Ovary (tissue), 9 donors: ENCODE data around the gene MEIOB. TPM values are rescaled to one million over a fixed set of nuclear protein-coding genes. Genes with fewer than 3 reads are reported as not detected.

Experiments used
- DNase-seq, 5 donors: peaks; one replicate each; pipeline ENCODE4 v3.0.0-alpha.2; 2019 to 2020
- H3K27ac ChIP-seq, 2 donors: fragments of 200-600 bp; one replicate each; pipeline versions ENCODE4 v1.5.1 to v1.8.0; 2019 to 2022
- H3K27me3 ChIP-seq: fragments of 200-600 bp; one replicate; pipeline ENCODE4 v1.8.0; 2022
- H3K36me3 ChIP-seq: fragments of 200-600 bp; sonication (generic); one replicate; pipeline ENCODE4 v1.5.1; 2019
- H3K4me1 ChIP-seq: one replicate; pipeline ENCODE4 v1.8.1; 2013; ENCODE audit warnings: mild to moderate bottlenecking, moderate library complexity; ENCODE audit not compliant: insufficient read depth
- H3K4me3 ChIP-seq: fragments of 200-600 bp; sonication (generic); one replicate; pipeline ENCODE4 v1.5.1; 2017
- H3K9me3 ChIP-seq, 2 donors: fragments of 200-600 bp in 1 of 2; sonication (generic) in 1 of 2; one replicate each; pipeline versions ENCODE4 v1.5.1 to v1.8.1; 2013 to 2019; ENCODE audit warnings: mild to moderate bottlenecking in 1 of 2, moderate library complexity in 1 of 2
- EP300 ChIP-seq: sonication (generic); formaldehyde crosslinking; IDR thresholded peaks from one replicate; pipeline ENCODE4 v1.6.1; 2017; ENCODE audit warnings: antibody characterized with exemption
- POLR2A ChIP-seq: fragments of 450-650 bp; IDR thresholded peaks from one replicate; pipeline ENCODE4 v1.6.1; 2017; ENCODE audit warnings: antibody characterized with exemption, mild to moderate bottlenecking, moderate library complexity
- WGBS, 3 donors: extraction: QIAGEN DNeasy Blood & Tissue Kit in 1 of 3; methylation state at CpG; one replicate each; pipeline versions ENCODE4 v1.1.5 to v1.1.7; 2013 to 2017; 5-methylcytosine and 5-hydroxymethylcytosine counted together
- intact Hi-C, 4 donors: fragments of 100-400 bp; cut with DNase I; formaldehyde crosslinking; loops; one replicate each; pipeline versions ENCODE4 v1.11.0 to v1.15.1; 2022 to 2023
- polyA plus RNA-seq, 2 donors: library from polyadenylated mRNA; stranded (reverse); fragments of 200-250 nt in 1 of 2; fragments of 350-450 nt in 1 of 2; fragmentation: Illumina TruSeq in 1 of 2; extraction: RNeasy Lipid Tissue Mini Kit (QIAGEN cat#74804) in 1 of 2; gene quantifications; one replicate each; pipeline ENCODE4 v1.2.3, GENCODE V29; 2013 to 2014
- total RNA-seq, 7 donors: library from RNA; depleted of rRNA in 2 of 7; stranded (reverse); fragments of >200 nt in 2 of 7; fragmentation: NEBNext Ultra II Directional in 3 of 7; extraction: Animal tissue kit (Norgen Biotek cat#: 25700) in 3 of 7; gene quantifications; one replicate each; pipeline versions ENCODE4 v1.1.0 to v1.2.4, GENCODE V29; 2016 to 2023
- TF ChIP-seq, protein P1 (sequence below), 3 donors: fragments of 450-650 bp in 2 of 3; fragments of 200-600 bp in 1 of 3; IDR thresholded peaks; one replicate each; pipeline versions ENCODE4 v1.5.1 to v1.8.0; 2016 to 2022; ENCODE audit warnings: antibody characterized with exemption in 3 of 3, mild to moderate bottlenecking in 1 of 3
- donor health status: DM: no; HTN: no; CAD: no; lungs with moderate emphysema.
- donor health status: DM: no; HTN: no; CAD: no.
- donor health status: Bipolar disorder and iron deficiency.
- donor health status: DM: yes; HTN: yes; CAD: no.
- donor health status: DM: no; HTN: no; CAD: no.
- donor health status: DM: yes; HTN: yes; CAD: no.

MEIOB gene
- total and polyA plus RNA-seq, 9 donors = 0.23 to 0.27 (median 0.24) TPM; not detected in 5

GRCh38 chr16:1851793-1852192, 20.2 kb downstream of the MEIOB start:
- no peak for TF ChIP-seq POLR2A
- TF ChIP-seq, protein P1, sequence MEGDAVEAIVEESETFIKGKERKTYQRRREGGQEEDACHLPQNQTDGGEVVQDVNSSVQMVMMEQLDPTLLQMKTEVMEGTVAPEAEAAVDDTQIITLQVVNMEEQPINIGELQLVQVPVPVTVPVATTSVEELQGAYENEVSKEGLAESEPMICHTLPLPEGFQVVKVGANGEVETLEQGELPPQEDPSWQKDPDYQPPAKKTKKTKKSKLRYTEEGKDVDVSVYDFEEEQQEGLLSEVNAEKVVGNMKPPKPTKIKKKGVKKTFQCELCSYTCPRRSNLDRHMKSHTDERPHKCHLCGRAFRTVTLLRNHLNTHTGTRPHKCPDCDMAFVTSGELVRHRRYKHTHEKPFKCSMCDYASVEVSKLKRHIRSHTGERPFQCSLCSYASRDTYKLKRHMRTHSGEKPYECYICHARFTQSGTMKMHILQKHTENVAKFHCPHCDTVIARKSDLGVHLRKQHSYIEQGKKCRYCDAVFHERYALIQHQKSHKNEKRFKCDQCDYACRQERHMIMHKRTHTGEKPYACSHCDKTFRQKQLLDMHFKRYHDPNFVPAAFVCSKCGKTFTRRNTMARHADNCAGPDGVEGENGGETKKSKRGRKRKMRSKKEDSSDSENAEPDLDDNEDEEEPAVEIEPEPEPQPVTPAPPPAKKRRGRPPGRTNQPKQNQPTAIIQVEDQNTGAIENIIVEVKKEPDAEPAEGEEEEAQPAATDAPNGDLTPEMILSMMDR (IDR thresholded peaks at IDR 0.05) = no peak
- TF ChIP-seq EP300 = no peak
- Histone ChIP-seq H3K36me3 (no peaks in the 10 kb centered on the region), H3K27ac (no peak overlapping the region), H3K9me3 (no peaks in the 10 kb centered on the region), H3K4me3 (no peak overlapping the region), H3K27me3 (no peaks in the 10 kb centered on the region), H3K4me1 (no peaks in the 10 kb centered on the region)
- intact Hi-C loops = no loop called here
- WGBS, 3 donors = 60 to 78% (median 65%) methylated on average over 4 of the region's 4 CpGs
- no peak for DNase-seq

DNA sequence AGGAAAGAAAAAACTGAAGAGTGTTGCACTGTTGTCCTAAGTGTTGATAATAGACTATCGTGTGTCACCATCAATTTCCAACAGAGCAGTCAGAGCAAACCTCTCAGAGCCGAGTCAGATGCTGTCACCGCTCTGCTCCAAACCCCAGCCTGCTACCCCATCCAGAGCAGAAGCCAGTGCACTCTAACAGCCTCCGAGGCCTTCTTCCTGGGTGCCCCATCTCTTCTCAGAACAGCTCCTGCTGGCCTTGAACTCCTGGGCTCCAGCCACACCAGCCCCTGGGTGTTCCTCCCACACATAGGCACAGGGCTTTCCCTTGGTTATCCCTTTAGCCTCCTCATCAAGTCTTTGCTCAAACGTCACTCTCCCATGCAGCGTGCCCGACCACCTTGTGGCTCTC, 21.0 kb downstream of the MEIOB start:
- no peak for TF ChIP-seq POLR2A
- no peak for TF ChIP-seq EP300
- TF ChIP-seq, protein P1 (IDR thresholded peaks at IDR 0.05) = no peak
- H3K27ac ChIP-seq = no peak overlapping the region
- H3K36me3 ChIP-seq = no peaks in the 10 kb centered on the region
- no peaks in the 10 kb centered on the region for H3K4me1 ChIP-seq
- no peaks in the 10 kb centered on the region for H3K9me3 ChIP-seq
- WGBS, 3 donors = 61 to 66% (median 63%) methylated on average over 7 of the region's 7 CpGs
- intact Hi-C loops = no loop called here
- no peak for DNase-seq
- no peak overlapping the region for H3K4me3 ChIP-seq
- H3K27me3 ChIP-seq = no peaks in the 10 kb centered on the region

DNA sequence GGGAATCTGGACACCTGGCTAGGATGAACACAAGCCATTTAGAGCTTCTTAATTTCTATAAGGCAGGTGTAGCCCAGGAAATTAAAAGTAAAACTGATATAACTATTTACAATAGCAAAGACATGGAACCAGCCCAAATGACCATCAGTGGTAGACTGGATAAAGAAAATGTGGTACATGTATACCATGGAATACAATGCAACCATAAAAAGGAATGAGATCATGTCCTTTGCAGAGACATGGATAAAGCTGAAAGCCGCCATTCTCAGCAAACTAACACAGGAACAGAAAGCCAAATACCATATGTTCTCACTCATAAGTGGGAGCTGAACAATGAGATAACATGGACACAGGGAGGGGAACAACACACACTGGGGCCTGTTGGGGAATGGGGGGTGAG, 25.5 kb downstream of the MEIOB start:
- TF ChIP-seq EP300 (no peak), POLR2A (no peak)
- TF ChIP-seq, protein P1 (IDR thresholded peaks at IDR 0.05) = no peak
- H3K4me1 ChIP-seq = no peaks in the 10 kb centered on the region
- no peak overlapping the region for H3K4me3 ChIP-seq
- intact Hi-C loops = no loop called here
- no peak for DNase-seq
- H3K27me3 ChIP-seq = no peaks in the 10 kb centered on the region
- 63 to 75% (median 67%) methylated on average over 1 of the region's 1 CpG for WGBS, 3 donors
- H3K27ac ChIP-seq = no peak overlapping the region
- no peaks in the 10 kb centered on the region for H3K9me3 ChIP-seq
- H3K36me3 ChIP-seq = no peaks in the 10 kb centered on the region

GRCh38 chr16:1845985-1846384, 26.0 kb downstream of the MEIOB start:
- Histone ChIP-seq H3K4me3 (no peak overlapping the region), H3K36me3 (no peaks in the 10 kb centered on the region), H3K27ac (no peak overlapping the region), H3K9me3 (no peaks in the 10 kb centered on the region), H3K4me1 (no peaks in the 10 kb centered on the region), H3K27me3 (no peaks in the 10 kb centered on the region)
- 39 to 56% (median 53%) methylated on average over 4 of the region's 4 CpGs for WGBS, 3 donors
- DNase-seq = no peak
- intact Hi-C loops = no loop called here
- TF ChIP-seq, protein P1 (IDR thresholded peaks at IDR 0.05) = no peak
- TF ChIP-seq POLR2A (no peak), EP300 (no peak)
